Measurements from ENCODE around the gene SLC2A13.
"Not testable (repeated sequence)": the region's sequence is repeated elsewhere in the genome, so short reads cannot be mapped to it uniquely, and the experiment has no call there.

Gene SLC2A13

DNA sequence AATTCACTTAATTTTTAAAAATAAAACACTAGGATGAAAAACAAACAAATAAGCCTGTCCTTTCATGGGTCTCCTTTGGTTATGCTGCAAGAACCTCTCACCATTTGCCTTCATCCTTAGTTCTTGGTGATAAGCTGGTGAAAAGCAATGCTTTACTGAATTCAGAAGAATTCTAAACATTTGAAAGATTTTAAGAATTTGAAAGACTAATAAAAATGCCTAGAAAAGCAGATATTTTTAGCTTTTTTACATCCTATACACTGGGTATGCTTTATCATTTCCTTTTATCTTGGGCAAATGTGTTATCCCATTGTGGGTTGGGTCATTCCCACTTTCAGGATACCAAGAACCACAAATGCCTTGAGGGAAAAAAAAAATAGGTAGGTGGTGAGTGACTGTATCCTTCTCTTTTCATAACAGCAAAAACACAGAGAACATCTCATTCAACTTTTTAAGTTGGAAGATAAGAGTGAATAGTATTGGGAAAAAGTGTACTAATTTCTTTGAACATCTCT lies 289.2 kb downstream of the SLC2A13 start:
- TF ChIP-seq, protein P1, sequence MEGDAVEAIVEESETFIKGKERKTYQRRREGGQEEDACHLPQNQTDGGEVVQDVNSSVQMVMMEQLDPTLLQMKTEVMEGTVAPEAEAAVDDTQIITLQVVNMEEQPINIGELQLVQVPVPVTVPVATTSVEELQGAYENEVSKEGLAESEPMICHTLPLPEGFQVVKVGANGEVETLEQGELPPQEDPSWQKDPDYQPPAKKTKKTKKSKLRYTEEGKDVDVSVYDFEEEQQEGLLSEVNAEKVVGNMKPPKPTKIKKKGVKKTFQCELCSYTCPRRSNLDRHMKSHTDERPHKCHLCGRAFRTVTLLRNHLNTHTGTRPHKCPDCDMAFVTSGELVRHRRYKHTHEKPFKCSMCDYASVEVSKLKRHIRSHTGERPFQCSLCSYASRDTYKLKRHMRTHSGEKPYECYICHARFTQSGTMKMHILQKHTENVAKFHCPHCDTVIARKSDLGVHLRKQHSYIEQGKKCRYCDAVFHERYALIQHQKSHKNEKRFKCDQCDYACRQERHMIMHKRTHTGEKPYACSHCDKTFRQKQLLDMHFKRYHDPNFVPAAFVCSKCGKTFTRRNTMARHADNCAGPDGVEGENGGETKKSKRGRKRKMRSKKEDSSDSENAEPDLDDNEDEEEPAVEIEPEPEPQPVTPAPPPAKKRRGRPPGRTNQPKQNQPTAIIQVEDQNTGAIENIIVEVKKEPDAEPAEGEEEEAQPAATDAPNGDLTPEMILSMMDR (IDR thresholded peaks at IDR 0.05; ENCODE audit: low read depth, low read length, missing control alignments), result no peak
- in situ Hi-C loops (cut with HindIII; ENCODE audit: low sequenced_read_pairs), result no loop called here
- no peak for DNase-seq (ENCODE audit: low read depth)
- no peak overlapping the region for H3K4me3 ChIP-seq (ENCODE audit: low read depth, low read length)

DNA sequence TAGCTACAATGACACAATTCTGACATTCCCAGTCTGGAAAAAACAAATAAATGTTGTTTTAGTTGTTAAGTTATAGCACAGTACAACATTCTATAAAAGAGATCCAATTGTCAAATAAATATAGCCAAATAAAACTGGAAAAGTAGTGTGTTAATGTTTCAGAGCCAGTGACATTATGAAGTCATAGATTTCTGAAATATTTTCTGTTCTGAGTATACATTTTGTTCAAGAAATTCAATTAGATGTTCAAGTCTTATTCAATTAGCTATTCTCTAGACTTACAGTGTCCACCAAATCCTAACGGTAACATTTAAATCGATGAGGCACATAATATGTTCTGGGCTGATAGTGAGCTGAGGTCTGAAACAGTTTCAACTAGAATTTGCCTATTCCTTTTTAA lies 290.1 kb downstream of the SLC2A13 start:
- in situ Hi-C loops (cut with HindIII; ENCODE audit: low sequenced_read_pairs), result no loop called here
- no peak overlapping the region for H3K4me3 ChIP-seq (ENCODE audit: low read depth, low read length)
- TF ChIP-seq, protein P1 (IDR thresholded peaks at IDR 0.05; ENCODE audit: low read depth, low read length, missing control alignments), result no peak
- no peak for DNase-seq (ENCODE audit: low read depth)

DNA sequence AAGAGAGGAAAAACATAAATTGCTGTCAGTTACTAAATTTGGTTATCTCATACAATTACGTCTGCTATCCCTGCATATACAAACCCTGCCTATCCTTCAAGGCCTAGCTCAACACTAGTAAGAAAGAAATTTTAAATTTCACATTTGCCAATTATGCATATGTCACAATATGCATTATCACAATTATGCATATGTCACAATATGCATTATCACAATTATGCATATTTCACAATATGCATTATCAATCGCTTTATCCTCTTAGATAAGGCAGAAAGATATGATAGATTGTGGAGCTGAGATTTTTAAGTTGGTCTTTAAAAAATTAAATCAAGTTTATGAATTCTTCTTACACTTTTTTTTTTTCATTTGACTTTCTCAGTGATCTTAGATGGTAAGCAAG lies 291.3 kb downstream of the SLC2A13 start:
- DNase-seq (ENCODE audit: low read depth), result no peak
- TF ChIP-seq, protein P1 (IDR thresholded peaks at IDR 0.05; ENCODE audit: low read depth, low read length, missing control alignments), result no peak
- no peak overlapping the region for H3K4me3 ChIP-seq (ENCODE audit: low read depth, low read length)
- in situ Hi-C loops (cut with HindIII; ENCODE audit: low sequenced_read_pairs), result no loop called here

DNA sequence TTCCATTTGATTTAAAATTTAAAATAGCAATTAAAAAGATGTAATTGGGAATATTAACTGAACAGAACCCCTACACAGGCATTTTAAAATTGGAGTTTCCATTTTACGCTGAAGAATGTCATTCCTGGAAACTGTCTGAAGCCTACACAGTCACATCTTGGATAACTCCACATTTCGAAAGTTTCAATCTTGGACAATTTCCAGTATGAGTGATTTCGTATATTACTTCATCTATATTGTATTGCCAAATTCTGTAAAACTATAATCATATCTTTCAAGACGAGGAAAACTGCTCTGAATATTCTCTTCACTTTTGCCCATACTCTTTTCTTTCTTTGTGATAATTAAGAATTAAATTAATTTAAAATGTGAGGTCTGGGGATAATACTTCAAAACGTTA lies 292.1 kb downstream of the SLC2A13 start:
- H3K4me3 ChIP-seq (ENCODE audit: low read depth, low read length), result no peak overlapping the region
- TF ChIP-seq, protein P1 (IDR thresholded peaks at IDR 0.05; ENCODE audit: low read depth, low read length, missing control alignments), result no peak
- no peak for DNase-seq (ENCODE audit: low read depth)
- in situ Hi-C loops (cut with HindIII; ENCODE audit: low sequenced_read_pairs), result no loop called here

DNA sequence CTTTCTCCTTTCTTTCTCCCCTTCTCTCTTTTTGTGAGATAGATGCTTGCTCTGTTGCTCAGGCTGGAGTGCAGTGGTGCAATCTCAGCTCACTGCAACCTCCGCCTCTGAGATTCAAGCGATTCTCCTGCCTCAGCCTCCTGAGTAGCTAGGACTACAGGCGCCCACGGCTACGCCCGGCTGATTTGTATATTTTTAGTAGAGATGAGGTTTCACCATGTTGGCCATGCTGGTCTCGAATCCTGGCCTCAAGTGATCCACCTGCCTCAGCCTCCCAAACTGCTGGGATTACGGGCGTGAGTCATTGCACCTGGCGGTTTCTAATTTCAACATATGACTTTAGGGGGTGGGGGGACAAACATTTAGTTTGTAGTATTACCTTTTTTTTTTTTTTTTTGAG lies 293.4 kb downstream of the SLC2A13 start:
- DNase-seq (ENCODE audit: low read depth); H3K4me3 ChIP-seq (ENCODE audit: low read depth, low read length); in situ Hi-C loops (cut with HindIII; ENCODE audit: low sequenced_read_pairs): not testable (repeated sequence)

DNA sequence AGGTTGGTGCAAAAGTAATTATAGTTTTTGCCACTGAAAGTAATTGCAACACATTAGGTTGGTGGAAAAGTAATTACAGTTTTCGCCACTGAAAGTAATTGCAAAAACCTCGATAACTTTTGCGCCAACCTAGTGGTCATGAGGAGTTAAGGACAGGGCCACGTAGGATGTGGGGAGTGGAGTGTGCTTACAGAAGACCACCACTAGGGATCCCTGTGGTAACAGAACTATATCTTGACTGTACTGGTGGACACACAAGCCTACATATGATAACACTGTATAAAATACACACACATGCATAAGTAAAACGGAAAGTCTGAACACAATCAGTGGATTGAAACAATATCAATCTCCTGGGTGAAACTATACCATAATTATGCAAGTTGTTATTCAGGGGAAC lies 298.8 kb downstream of the SLC2A13 start:
- TF ChIP-seq, protein P1 (IDR thresholded peaks at IDR 0.05; ENCODE audit: low read depth, low read length, missing control alignments), result peak; percentile 9
- no peak overlapping the region for H3K4me3 ChIP-seq (ENCODE audit: low read depth, low read length)
- no peak for DNase-seq (ENCODE audit: low read depth)
- in situ Hi-C loops (cut with HindIII; ENCODE audit: low sequenced_read_pairs), result no loop called here

DNA sequence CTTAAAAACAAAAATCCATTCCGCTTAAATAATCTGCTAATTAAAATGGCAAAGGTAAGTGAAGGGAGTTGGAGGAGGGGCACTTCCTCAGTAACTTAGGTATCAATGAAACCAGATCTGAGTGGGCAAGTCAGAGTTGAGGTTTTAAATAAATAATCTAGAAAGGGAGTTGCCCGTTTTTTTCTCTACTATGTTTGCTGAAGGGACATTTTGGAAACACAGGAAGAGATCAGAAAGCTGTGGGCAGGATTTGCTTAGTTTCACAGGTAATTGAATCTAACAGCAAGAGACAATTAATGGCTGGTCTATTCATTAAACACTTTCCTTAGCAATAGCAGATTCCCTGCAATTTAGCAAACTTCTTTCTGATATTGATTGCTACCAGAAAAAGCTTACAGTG lies 300.2 kb downstream of the SLC2A13 start:
- TF ChIP-seq, protein P1 (IDR thresholded peaks at IDR 0.05; ENCODE audit: low read depth, low read length, missing control alignments), result no peak
- in situ Hi-C loops (cut with HindIII; ENCODE audit: low sequenced_read_pairs), result no loop called here
- H3K4me3 ChIP-seq (ENCODE audit: low read depth, low read length), result no peak overlapping the region
- no peak for DNase-seq (ENCODE audit: low read depth)

Data from astrocyte of the cerebellum (primary cell).